GM21723 (cell line): ENCODE results near the gene ITGB1.
"Not testable (repeated sequence)": the region's sequence is repeated elsewhere in the genome, so short reads cannot be mapped to it uniquely, and the experiment has no call there.

Source experiments
- ATAC-seq: cut with Tn5 transposase; IDR thresholded peaks from one replicate; pipeline ENCODE4 v1.9.1; 2021; ENCODE audit warnings: mild to moderate bottlenecking, moderate library complexity; ENCODE audit not compliant: unreplicated experiment

The ITGB1 gene

DNA sequence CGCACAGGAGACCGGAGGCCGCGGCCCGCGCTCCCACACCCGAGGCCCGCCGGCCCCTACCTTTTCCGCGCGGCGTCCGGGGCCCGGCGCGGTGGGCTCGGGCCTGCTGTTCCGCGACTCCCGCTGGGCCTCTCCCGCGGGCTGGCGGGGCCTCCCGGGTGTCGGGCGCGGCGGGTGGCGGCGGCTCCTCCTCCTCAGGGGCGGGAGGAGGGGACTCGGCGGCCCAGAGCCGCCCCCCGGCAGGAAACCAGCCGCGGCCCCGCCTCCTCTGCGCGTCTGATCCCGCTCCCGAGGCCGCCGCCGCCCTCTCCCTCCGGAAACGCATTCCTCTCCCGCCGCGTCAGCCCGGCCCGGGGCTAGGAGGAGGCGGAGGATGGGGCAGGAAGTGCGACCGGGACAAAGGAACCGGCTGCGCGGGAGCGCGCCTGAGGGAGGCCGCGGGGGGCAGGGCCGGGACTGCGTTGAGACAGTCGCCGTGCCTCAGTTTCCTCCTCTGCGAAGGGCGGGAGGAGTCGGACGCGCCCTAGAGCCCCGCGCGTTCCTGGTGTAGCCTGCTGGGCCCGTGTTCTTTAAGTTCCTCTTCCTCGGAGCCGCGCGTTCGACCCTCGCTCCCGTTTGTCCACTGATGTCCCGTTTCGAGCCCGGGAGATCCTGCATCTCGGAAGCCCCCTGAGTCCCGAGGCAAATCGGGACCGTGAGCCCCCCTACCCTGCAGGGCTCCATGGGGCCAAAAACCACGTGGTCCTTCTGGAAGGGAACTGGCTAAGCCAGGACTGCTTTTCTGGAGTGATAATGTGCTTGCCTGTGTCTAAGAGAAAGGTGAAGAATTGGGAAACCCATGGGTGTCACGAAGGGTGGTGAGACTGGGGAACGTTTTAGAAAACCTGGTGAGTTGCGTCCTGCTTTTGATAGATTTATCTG, at the start of gene ITGB1:
TSS of gene ITGB1 (minus strand) at position 146 of the 921 bp plus-strand sequence. CDS start 22,672 bp downstream, outside the sequence.
- peak; percentile 80 for ATAC-seq

GRCh38 chr10:33006342-33006887, 48.4 kb upstream of the ITGB1 start:
- ATAC-seq: no peak

DNA sequence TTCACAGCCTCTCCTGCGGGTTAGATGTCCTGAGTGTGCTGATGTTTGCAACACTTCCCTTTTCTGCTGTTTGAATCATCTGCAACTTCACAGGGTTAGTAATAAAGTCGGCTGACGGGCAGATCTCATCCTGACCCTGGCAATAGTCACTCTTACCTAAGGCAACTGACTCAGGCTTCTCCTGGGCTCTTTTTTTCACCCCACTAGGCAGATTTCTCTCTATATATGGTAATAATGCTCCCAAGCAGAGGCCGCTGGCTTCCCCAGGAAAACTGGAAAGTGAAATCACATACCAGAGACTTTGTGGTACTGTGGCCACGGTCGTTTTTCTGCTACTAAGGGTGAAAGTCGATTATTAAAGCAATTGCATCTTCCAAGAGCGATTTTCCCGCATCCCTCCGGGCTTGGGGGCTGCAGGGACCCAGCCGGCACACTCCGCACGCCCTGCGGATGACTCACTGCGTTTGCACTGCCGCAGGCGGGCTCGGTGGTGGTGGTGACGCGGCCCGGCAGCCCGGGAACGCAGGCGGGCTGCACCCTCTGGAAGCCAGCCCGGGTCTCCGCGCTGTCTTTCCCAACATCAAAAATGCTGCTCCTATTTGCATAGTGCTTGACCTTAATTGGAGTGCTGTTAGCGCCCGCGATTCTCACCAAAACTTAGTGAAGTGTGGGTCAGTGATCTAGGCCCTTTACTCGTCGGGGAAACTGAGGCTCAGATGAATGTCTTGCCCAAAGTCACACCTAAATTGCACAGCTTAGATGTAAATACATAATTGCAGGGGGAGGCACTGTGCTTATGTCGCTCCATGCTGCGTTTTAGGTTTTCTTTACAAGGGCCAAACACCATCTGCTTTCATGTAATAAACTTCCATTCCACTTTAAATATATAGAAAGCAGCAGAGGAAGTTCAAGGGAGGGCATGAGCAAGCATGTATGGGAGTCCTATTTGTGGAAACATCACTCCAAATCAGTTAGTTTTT, 47.6 kb upstream of the ITGB1 start:
- ATAC-seq: peak; percentile 71

DNA sequence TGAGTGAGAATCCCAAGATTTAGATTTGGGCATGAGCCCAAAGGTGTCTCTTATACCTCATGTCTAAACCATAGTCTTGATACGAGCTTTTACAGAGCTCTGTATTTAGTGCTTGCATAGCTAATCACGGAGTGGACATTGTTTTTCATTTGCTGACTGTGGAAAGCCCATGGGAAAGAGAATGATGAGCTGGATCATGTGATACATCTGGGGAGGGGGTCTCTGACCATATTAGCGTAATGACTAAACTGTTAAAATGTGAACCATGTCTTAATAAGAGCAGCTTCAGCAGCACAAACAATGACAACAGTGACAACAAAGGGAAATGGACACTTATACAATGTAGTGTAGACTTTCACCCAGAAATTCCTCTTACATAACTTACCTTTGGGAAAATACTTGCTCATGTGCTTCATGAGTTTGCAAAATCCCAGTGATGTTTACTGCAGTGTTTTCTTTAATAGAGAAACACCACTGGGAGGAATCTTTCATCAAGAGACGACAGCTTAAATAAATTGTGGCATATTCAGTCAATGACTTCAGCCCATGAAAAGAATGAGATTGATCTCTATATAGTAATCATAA, 44.0 kb upstream of the ITGB1 start:
- ATAC-seq: no peak

- ATAC-seq: not testable (repeated sequence)
Measured at GRCh38 chr10:32998060-32998581, 40.1 kb upstream of the ITGB1 start.

- ATAC-seq: peak; percentile 87
Measured at GRCh38 chr10:32995751-32996150, 37.7 kb upstream of the ITGB1 start.

DNA sequence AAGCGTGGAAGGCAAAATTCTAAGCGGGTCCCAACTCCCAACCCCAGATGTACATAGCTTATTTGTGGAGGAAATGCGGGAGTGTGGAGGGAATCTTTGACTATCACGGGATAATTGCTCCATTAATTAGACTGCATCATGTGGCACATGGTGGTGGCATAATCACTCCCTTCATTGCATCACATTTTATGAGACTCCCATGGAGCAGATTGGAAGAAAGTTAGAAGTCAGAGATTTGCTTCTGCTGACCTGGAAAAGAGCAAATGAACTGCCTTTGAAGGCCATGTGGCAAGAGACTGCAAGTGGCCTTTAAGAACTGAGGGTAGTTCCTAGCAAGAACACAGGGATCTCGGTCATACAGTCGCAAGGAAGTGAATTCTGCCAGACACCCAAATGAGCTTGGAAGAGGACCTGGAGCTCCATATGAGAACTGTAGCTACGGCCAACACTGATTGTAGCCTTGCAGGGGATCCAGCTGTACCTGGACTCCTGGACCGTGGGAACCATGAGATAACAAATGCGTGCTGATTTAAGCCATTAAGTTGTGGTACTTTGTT, 37.1 kb upstream of the ITGB1 start:
- ATAC-seq: no peak

- ATAC-seq: not testable (repeated sequence)
Measured at GRCh38 chr10:32994632-32995031, 36.6 kb upstream of the ITGB1 start.

- not testable (repeated sequence) for ATAC-seq
Measured at GRCh38 chr10:32992310-32992709, 34.3 kb upstream of the ITGB1 start.

DNA sequence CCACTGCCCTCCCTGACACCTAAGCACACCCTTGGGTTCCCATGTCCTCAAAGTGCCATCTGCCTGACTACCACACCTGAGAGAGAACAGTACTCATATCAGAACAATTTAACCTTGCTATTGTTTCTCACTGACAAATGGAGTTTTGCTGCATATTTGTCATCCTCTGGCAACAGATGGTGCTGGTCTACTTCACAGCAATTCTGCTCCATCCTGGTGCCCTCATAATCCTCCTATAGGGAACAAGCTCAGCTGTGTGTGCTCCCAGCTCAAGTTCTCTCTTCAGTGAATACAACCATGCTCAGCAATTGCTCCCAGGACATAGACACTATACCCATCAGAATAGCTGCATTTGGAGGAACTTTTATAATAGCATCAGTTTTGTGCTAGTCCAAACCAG, 32.8 kb upstream of the ITGB1 start:
- no peak for ATAC-seq

DNA sequence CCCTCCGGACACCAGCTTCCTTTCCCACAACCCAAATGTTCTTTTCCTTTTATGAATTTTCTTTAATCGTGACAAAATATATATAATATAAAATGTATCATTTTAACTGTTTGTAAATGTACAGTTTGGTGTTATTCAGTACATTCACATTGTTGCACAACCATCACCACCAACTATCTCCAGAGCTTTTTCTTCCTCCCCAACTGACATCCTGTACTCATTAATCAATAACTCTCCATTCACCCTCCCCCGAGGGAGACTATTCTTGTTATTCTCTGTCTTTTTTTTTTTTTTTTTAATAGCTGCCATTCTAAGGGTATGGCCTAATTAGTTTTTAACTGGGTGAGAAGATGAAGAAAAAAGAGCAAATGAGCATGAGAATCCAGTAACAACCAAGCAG, 30.6 kb upstream of the ITGB1 start:
- ATAC-seq: no peak

DNA sequence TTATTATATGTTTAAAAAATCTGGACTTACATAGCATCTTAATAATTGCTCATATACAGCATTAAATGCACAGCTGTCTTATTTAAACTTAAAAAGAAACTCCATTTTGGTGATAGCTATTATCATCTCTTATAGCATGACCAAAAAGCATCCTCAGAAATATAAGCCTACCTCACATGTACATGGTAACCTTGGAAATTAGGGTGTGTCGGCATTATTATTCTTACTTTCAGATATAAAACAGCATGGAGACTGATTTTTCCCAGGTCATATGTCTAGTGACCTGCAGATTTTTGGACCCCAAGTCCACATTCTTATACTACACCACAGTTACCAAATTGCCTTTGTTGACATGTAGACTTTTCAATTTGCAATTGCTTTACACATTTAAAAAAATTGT, 29.1 kb upstream of the ITGB1 start:
- ATAC-seq: no peak

- ATAC-seq: no peak
Measured at GRCh38 chr10:32985775-32986350, 27.8 kb upstream of the ITGB1 start.

GRCh38 chr10:32985341-32985764, 27.3 kb upstream of the ITGB1 start:
- no peak for ATAC-seq

DNA sequence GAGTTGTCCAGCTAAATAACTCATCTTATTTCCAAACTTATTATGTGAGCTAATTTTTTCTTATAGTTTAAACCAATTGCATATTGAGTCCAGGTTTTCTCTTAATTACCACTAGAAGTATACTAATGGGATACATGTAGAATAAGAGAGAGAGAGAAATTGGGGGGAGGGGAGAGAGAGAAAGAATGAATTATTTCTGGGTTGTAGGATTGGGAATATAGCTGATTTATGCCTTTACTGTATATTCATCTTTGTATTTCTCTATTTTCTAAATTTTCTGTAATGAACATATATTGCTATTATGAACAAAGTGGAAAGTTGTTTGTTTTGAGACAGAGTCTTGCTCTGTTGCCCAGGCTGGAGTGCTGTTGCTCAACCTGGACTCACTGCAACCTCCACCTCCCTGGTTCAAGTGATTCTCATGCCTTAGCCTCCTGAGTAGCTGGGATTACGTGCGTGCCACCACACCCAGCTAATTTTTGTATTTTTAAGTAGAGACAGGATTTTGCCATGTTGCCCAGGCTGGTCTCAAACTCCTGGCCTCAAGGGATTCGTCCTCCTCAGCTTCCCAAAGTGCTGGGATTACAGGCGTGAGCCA, 26.1 kb upstream of the ITGB1 start:
- no peak for ATAC-seq

GRCh38 chr10:32982911-32983909, 25.2 kb upstream of the ITGB1 start:
- ATAC-seq: no peak

GRCh38 chr10:32982293-32982709, 24.3 kb upstream of the ITGB1 start:
- ATAC-seq: no peak

GRCh38 chr10:32981760-32982159, 23.7 kb upstream of the ITGB1 start:
- ATAC-seq: no peak
